ENCODE measurements around the gene XRCC3. TPM values are rescaled to one million over a fixed set of nuclear protein-coding genes. Genes with fewer than 3 reads are reported as not detected.

The XRCC3 gene
- total RNA-seq, 1 donor from 2014 or later, result 6.9 TPM

GRCh38 chr14:103711516-103712431 is 3.5 kb downstream of the XRCC3 start:
- intact Hi-C loops (cut with DNase I), result no loop called here
- TF ChIP-seq POLR2A (IDR thresholded peaks at IDR 0.05) (no peak), POLR2AphosphoS5 (IDR thresholded peaks at IDR 0.05; ENCODE audit: insufficient read depth in 1 of 2, low read depth in 1 of 2) (peak; percentile 42 to 52), CTCF (IDR thresholded peaks at IDR 0.05) (no peak)
- Histone ChIP-seq H3K4me3 (peak overlapping the region in 1 of 2 donors; percentile 0), H3K27ac (peak overlapping the region; percentile 22), H3K4me1 (peaks cover 82% of the 10 kb centered on the region), H3K9me3 (no peaks in the 10 kb centered on the region), H3K36me3 (peaks cover 0 to under 1% of the 10 kb centered on the region in 2 donors), H3K27me3 (no peaks in the 10 kb centered on the region)
- no peak for DNase-seq (ENCODE audit: extremely low spot score in 2 of 2)

GRCh38 chr14:103710771-103711377 is 4.4 kb downstream of the XRCC3 start:
- Histone ChIP-seq H3K4me3 (no peak overlapping the region), H3K27me3 (no peaks in the 10 kb centered on the region), H3K9me3 (no peaks in the 10 kb centered on the region), H3K36me3 (peaks cover 0 to 5% of the 10 kb centered on the region in 2 donors), H3K4me1 (peaks cover 78% of the 10 kb centered on the region), H3K27ac (peak overlapping the region; percentile 22)
- DNase-seq (ENCODE audit: extremely low spot score in 2 of 2), result no peak
- intact Hi-C loops (cut with DNase I), result no loop called here
- TF ChIP-seq POLR2A (IDR thresholded peaks at IDR 0.05) (no peak), POLR2AphosphoS5 (IDR thresholded peaks at IDR 0.05; ENCODE audit: insufficient read depth in 1 of 2, low read depth in 1 of 2) (peak in 1 of 2 donors; percentile 61), CTCF (IDR thresholded peaks at IDR 0.05) (no peak)

- Histone ChIP-seq H3K9me3 (no peaks in the 10 kb centered on the region), H3K36me3 (peaks cover 0 to 5% of the 10 kb centered on the region in 2 donors), H3K27ac (no peak overlapping the region), H3K4me3 (no peak overlapping the region), H3K4me1 (peaks cover 75% of the 10 kb centered on the region), H3K27me3 (no peaks in the 10 kb centered on the region)
- TF ChIP-seq POLR2AphosphoS5 (IDR thresholded peaks at IDR 0.05; ENCODE audit: insufficient read depth in 1 of 2, low read depth in 1 of 2) (no peak), POLR2A (IDR thresholded peaks at IDR 0.05) (no peak), CTCF (IDR thresholded peaks at IDR 0.05) (no peak)
- no peak for DNase-seq (ENCODE audit: extremely low spot score in 2 of 2)
- intact Hi-C loops (cut with DNase I), result no loop called here
Observed at GRCh38 chr14:103709814-103710213, 5.4 kb downstream of the XRCC3 start.

- Histone ChIP-seq H3K36me3 (peaks cover 0 to 7% of the 10 kb centered on the region in 2 donors), H3K4me3 (no peak overlapping the region), H3K27ac (no peak overlapping the region), H3K27me3 (no peaks in the 10 kb centered on the region), H3K4me1 (peaks cover 65% of the 10 kb centered on the region), H3K9me3 (no peaks in the 10 kb centered on the region)
- intact Hi-C loops (cut with DNase I), result no loop called here
- TF ChIP-seq CTCF (IDR thresholded peaks at IDR 0.05) (no peak), POLR2A (IDR thresholded peaks at IDR 0.05) (no peak)
- DNase-seq (ENCODE audit: extremely low spot score in 2 of 2), result no peak
Observed at GRCh38 chr14:103708750-103709187, 6.5 kb downstream of the XRCC3 start.

Data from vagina (tissue), 2 donors.